Ectodermal cell (in vitro differentiated cells): ENCODE data around the gene ZNF350.
"Not testable (repeated sequence)": the region's sequence is repeated elsewhere in the genome, so short reads cannot be mapped to it uniquely, and the experiment has no call there.

ENCODE experiments used
- H3K27ac ChIP-seq: 2 replicates; pipeline ENCODE4 v1.7.0; 2013; ENCODE audit warnings: mild to moderate bottlenecking, low read depth, low read length; ENCODE audit not compliant: insufficient read depth, poor library complexity, severe bottlenecking
- H3K27me3 ChIP-seq: 2 replicates; pipeline ENCODE4 v1.7.0; 2013; ENCODE audit warnings: mild to moderate bottlenecking, low read length; ENCODE audit not compliant: insufficient read depth, control insufficient read depth, poor library complexity, severe bottlenecking
- H3K36me3 ChIP-seq: one replicate; pipeline ENCODE4 v1.7.0; 2013; ENCODE audit warnings: low read length; ENCODE audit not compliant: control insufficient read depth, insufficient read depth
- H3K4me1 ChIP-seq: one replicate; pipeline ENCODE4 v1.7.0; 2013; ENCODE audit warnings: low read length; ENCODE audit not compliant: control insufficient read depth, insufficient read depth
- H3K4me3 ChIP-seq: 2 replicates; pipeline ENCODE4 v1.7.0; 2013; ENCODE audit warnings: low read depth, low read length, control low read depth; ENCODE audit not compliant: insufficient read depth
- H3K9me3 ChIP-seq: 2 replicates; pipeline ENCODE4 v1.7.0; 2013; ENCODE audit warnings: mild to moderate bottlenecking, low read length, moderate library complexity; ENCODE audit not compliant: control insufficient read depth
- WGBS, 2 experiments: methylation state at CpG; one replicate each; pipeline ENCODE4 v1.1.7; 2013; ENCODE audit warnings: missing lambda C conversion rate in 2 of 2; 5-methylcytosine and 5-hydroxymethylcytosine counted together

ZNF350 gene

GRCh38 chr19:51975787-51976186 is 10.9 kb downstream of the ZNF350 start:
- H3K4me3 ChIP-seq, H3K4me1 ChIP-seq, H3K27me3 ChIP-seq, H3K27ac ChIP-seq, H3K9me3 ChIP-seq: not testable (repeated sequence)
- H3K36me3 ChIP-seq, result peaks cover 29% of the 10 kb centered on the region
- 94% methylated on average over 17 of the region's 17 CpGs for WGBS, 2 experiments

DNA sequence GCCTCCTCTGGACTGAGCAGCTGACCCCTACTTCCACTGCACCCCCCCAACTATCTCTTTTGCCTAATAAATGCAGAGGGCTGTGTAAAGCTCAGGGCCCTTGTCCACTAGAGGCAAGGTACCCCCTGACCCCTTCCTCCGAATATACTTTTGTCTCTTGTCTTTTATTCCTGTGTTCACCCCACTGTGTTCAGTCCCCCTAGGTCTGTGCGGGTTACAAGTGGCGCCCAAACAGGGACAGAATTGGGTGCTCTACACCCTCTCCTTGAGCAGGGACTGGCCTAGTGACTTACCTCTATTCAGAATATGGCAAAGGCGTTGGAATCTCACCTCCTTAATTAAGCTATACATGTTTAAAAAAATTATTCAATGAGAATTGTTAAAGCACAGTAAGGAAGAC is 15.0 kb downstream of the ZNF350 start:
- Histone ChIP-seq H3K4me1 (no peaks in the 10 kb centered on the region), H3K9me3 (no peaks in the 10 kb centered on the region), H3K36me3 (peaks cover 54% of the 10 kb centered on the region), H3K4me3 (no peak overlapping the region), H3K27ac (no peak overlapping the region), H3K27me3 (no peaks in the 10 kb centered on the region)
- 87 to 95% methylated on average over 3 to 4 of the region's 4 CpGs for WGBS, 2 experiments

- Histone ChIP-seq H3K9me3 (no peaks in the 10 kb centered on the region), H3K4me3 (no peak overlapping the region)
- WGBS, 2 experiments, result 94 to 95% methylated on average over 1 of the region's 1 CpG
Observed at GRCh38 chr19:51970718-51971117, 15.9 kb downstream of the ZNF350 start.

DNA sequence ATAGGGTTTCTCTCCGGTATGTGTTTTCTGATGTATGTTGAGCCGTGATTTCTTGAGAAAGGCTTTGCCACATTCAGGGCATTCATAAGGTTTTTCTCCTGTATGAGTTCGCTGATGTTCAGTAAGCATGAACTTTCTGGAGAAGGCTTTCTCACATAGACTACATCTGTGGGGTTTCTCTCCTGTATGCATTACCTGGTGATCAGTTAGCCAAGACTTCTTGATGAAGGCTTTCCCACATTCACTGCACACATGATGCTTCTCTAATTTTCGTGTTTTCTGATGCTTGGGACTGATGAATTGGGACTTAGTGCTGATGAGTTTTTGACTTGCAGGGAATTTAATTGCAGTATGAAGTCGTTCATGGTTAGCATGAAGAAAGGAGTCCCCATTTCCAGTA is 21.1 kb downstream of the ZNF350 start:
- Histone ChIP-seq H3K9me3 (no peaks in the 10 kb centered on the region), H3K27me3 (no peaks in the 10 kb centered on the region), H3K4me1 (no peaks in the 10 kb centered on the region), H3K36me3 (peaks cover 49% of the 10 kb centered on the region), H3K4me3 (no peak overlapping the region), H3K27ac (no peak overlapping the region)
- WGBS, 2 experiments, result 95% methylated on average over 5 of the region's 5 CpGs

More at GRCh38 chr19:51970718-51971117, 15.9 kb downstream of the ZNF350 start:
- Histone ChIP-seq H3K27me3 (no peaks in the 10 kb centered on the region), H3K4me1 (no peaks in the 10 kb centered on the region), H3K27ac (no peak overlapping the region), H3K36me3 (peaks cover 63% of the 10 kb centered on the region)

- H3K4me3 ChIP-seq, H3K27me3 ChIP-seq, H3K9me3 ChIP-seq, H3K27ac ChIP-seq, H3K4me1 ChIP-seq: not testable (repeated sequence)
- WGBS, 2 experiments, result 89 to 94% methylated on average over 7 of the region's 7 CpGs
- H3K36me3 ChIP-seq, result peaks cover 16% of the 10 kb centered on the region
Observed at GRCh38 chr19:51960621-51961233, 25.9 kb downstream of the ZNF350 start.

- H3K4me1 ChIP-seq, result no peaks in the 10 kb centered on the region
- H3K27ac ChIP-seq, result no peak overlapping the region
- WGBS, 2 experiments, result 98 to 100% methylated on average over 3 to 4 of the region's 4 CpGs
- no peaks in the 10 kb centered on the region for H3K9me3 ChIP-seq
- peaks cover 6% of the 10 kb centered on the region for H3K36me3 ChIP-seq
- H3K27me3 ChIP-seq, result no peaks in the 10 kb centered on the region
- H3K4me3 ChIP-seq, result no peak overlapping the region
Observed at GRCh38 chr19:51959791-51960190, 26.8 kb downstream of the ZNF350 start.

- not testable (repeated sequence) for H3K36me3 ChIP-seq, H3K4me1 ChIP-seq, H3K9me3 ChIP-seq, H3K4me3 ChIP-seq, H3K27ac ChIP-seq, H3K27me3 ChIP-seq
- 90 to 94% methylated on average over 3 to 4 of the region's 4 CpGs for WGBS, 2 experiments
Observed at GRCh38 chr19:51957846-51958245, 28.8 kb downstream of the ZNF350 start.

DNA sequence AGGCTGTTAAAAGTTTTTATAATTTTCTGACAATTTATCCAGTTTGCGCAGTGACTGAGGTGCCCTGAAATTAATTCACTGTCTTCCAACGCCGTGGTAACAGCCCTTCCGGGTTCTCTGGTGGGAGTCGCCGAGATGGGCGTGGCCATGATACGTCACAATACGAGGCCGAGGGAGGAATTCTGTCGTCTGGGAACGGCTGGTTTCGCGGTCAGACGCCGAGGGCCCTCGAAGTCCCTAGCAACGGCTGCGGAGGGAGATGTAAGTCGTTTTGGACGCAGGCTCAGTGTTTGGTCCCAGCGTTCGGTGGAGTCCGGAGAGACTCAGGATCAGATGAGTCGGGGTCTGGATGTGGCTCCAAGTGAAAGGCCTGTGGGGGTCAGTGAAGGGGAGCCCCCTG is 37.7 kb downstream of the ZNF350 start:
- peaks cover 6% of the 10 kb centered on the region for H3K9me3 ChIP-seq
- H3K36me3 ChIP-seq, result peaks cover 21% of the 10 kb centered on the region
- WGBS, 2 experiments, result 95% methylated on average over 25 of the region's 25 CpGs
- no peak overlapping the region for H3K27ac ChIP-seq
- no peaks in the 10 kb centered on the region for H3K4me1 ChIP-seq
- H3K4me3 ChIP-seq, result no peak overlapping the region
- H3K27me3 ChIP-seq, result no peaks in the 10 kb centered on the region

DNA sequence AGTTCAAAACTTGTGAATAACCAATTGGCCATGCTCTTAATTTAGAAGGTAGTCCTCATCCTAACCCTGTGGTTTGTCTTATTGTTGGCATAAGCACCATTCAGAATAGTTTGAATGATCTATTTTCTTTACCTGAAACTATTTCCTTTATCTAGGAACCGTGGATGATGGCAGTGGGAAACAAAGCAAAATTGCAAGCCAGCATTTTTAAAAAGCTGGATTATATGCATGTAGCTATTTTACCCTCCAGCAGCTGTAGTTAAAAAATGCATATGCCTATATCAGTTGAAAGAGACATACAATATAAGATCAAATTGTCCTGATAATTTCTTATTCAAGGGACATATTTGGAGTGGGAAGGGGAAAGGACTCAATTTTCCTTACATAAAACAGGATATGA is 40.0 kb downstream of the ZNF350 start:
- peaks cover 45% of the 10 kb centered on the region for H3K36me3 ChIP-seq
- H3K4me1 ChIP-seq, result no peaks in the 10 kb centered on the region
- H3K4me3 ChIP-seq, result no peak overlapping the region
- 100% methylated on average over 1 of the region's 1 CpG for WGBS, 2 experiments
- peaks cover 14% of the 10 kb centered on the region for H3K9me3 ChIP-seq
- H3K27ac ChIP-seq, result no peak overlapping the region
- no peaks in the 10 kb centered on the region for H3K27me3 ChIP-seq

- Histone ChIP-seq H3K27ac (no peak overlapping the region), H3K27me3 (no peaks in the 10 kb centered on the region), H3K36me3 (peaks cover 60% of the 10 kb centered on the region), H3K4me1 (no peaks in the 10 kb centered on the region), H3K9me3 (peaks cover 14% of the 10 kb centered on the region), H3K4me3 (no peak overlapping the region)
- 95 to 97% methylated on average over 7 of the region's 7 CpGs for WGBS, 2 experiments
Observed at GRCh38 chr19:51944798-51945552, 41.7 kb downstream of the ZNF350 start.
